Mesenchymal stem cell (in vitro differentiated cells and primary cell): Measurements from ENCODE around the gene ZSCAN1.
A peak's percentile ranks its signal among the peaks of the same experiment; 100 is the strongest.

Experiments used
- DNase-seq: peaks from one replicate; pipeline ENCODE4 v3.0.0-alpha.2; 2013
- H2AFZ ChIP-seq: one replicate; pipeline ENCODE4 v1.6.1; 2013; ENCODE audit warnings: low read depth, mild to moderate bottlenecking, control low read depth, inconsistent platforms, low read length, moderate library complexity
- H2AK5ac ChIP-seq: 2 replicates; pipeline ENCODE4 v1.6.1; 2013; ENCODE audit warnings: low read length, moderate library complexity, mild to moderate bottlenecking, inconsistent platforms; ENCODE audit not compliant: severe bottlenecking
- H2BK120ac ChIP-seq: one replicate; pipeline ENCODE4 v1.6.1; 2013; ENCODE audit warnings: low read depth, mild to moderate bottlenecking, inconsistent platforms, low read length, moderate library complexity
- H2BK12ac ChIP-seq, 2 experiments: one replicate each; pipeline ENCODE4 v1.6.1; 2013; ENCODE audit warnings: inconsistent platforms in 2 of 2, low read length in 2 of 2, mild to moderate bottlenecking in 2 of 2, moderate library complexity in 2 of 2, control low read depth in 1 of 2
- H2BK15ac ChIP-seq: one replicate; pipeline ENCODE4 v1.6.1; 2013; ENCODE audit warnings: mild to moderate bottlenecking, low read depth, inconsistent platforms; ENCODE audit not compliant: poor library complexity, severe bottlenecking
- H2BK5ac ChIP-seq: 2 replicates; pipeline ENCODE4 v1.6.1; 2013; ENCODE audit warnings: low read depth, mild to moderate bottlenecking, low read length, control low read depth, inconsistent platforms; ENCODE audit not compliant: poor library complexity, severe bottlenecking
- H3K14ac ChIP-seq, 2 experiments: one replicate each; pipeline ENCODE4 v1.6.1; 2013; ENCODE audit warnings: inconsistent platforms in 2 of 2, low read length in 2 of 2, control low read depth in 1 of 2, mild to moderate bottlenecking in 1 of 2, moderate library complexity in 1 of 2
- H3K18ac ChIP-seq, 2 experiments: one replicate each; pipeline ENCODE4 v1.6.1; 2013; ENCODE audit warnings: inconsistent platforms in 2 of 2, low read length in 2 of 2, control low read depth in 1 of 2, low read depth in 1 of 2, mild to moderate bottlenecking in 1 of 2
- H3K23ac ChIP-seq, 2 experiments: one replicate each; pipeline ENCODE4 v1.6.1; 2013; ENCODE audit warnings: inconsistent platforms in 2 of 2, low read length in 2 of 2, mild to moderate bottlenecking in 2 of 2, moderate library complexity in 2 of 2, control low read depth in 1 of 2
- H3K27ac ChIP-seq: 2 replicates; pipeline ENCODE4 v1.5.1; 2013; ENCODE audit warnings: mild to moderate bottlenecking, moderate library complexity, low read length, control low read depth, inconsistent platforms; ENCODE audit not compliant: poor library complexity, severe bottlenecking
- H3K27me3 ChIP-seq, 2 experiments: 2 replicates each; pipeline versions ENCODE4 v1.6.1 to v1.7.0; 2013; ENCODE audit warnings: low read length in 2 of 2, mild to moderate bottlenecking in 2 of 2, moderate library complexity in 2 of 2, control low read depth in 1 of 2, inconsistent platforms in 1 of 2; ENCODE audit not compliant: control insufficient read depth in 1 of 2, insufficient read depth in 1 of 2
- H3K36me3 ChIP-seq, 2 experiments: 2 replicates each; pipeline versions ENCODE4 v1.6.1 to v1.7.0; 2013; ENCODE audit warnings: low read length in 2 of 2, control low read depth in 1 of 2, inconsistent platforms in 1 of 2, low read depth in 1 of 2, mild to moderate bottlenecking in 1 of 2; ENCODE audit not compliant: insufficient read depth in 2 of 2, control insufficient read depth in 1 of 2
- H3K4ac ChIP-seq, 2 experiments: one replicate each; pipeline ENCODE4 v1.6.1; 2013; ENCODE audit warnings: inconsistent platforms in 2 of 2, low read length in 2 of 2, mild to moderate bottlenecking in 2 of 2, moderate library complexity in 2 of 2, control low read depth in 1 of 2, low read depth in 1 of 2
- H3K4me1 ChIP-seq: 2 replicates; pipeline ENCODE4 v1.6.1; 2013; ENCODE audit warnings: low read depth, low read length, control low read depth; ENCODE audit not compliant: control insufficient read depth, insufficient read depth
- H3K4me2 ChIP-seq: 2 replicates; pipeline ENCODE4 v1.6.1; 2013; ENCODE audit warnings: low read length, mild to moderate bottlenecking, inconsistent platforms; ENCODE audit not compliant: poor library complexity, severe bottlenecking
- H3K4me3 ChIP-seq, 2 experiments: 2 replicates each; pipeline versions ENCODE4 v1.5.1 to v1.7.0; 2013; ENCODE audit warnings: low read length in 2 of 2, mild to moderate bottlenecking in 2 of 2, control low read depth in 1 of 2, low read depth in 1 of 2; ENCODE audit not compliant: insufficient read depth in 1 of 2
- H3K79me1 ChIP-seq: replicated peaks from 2 replicates; pipeline ENCODE4 v1.6.1; 2013; ENCODE audit warnings: mild to moderate bottlenecking, control low read depth, low read length, inconsistent platforms; ENCODE audit not compliant: poor library complexity, severe bottlenecking
- H3K9ac ChIP-seq: 2 replicates; pipeline ENCODE4 v1.7.0; 2013; ENCODE audit warnings: mild to moderate bottlenecking, low read length, moderate library complexity
- H3K9me3 ChIP-seq: 2 replicates; pipeline ENCODE4 v1.7.0; 2013; ENCODE audit warnings: mild to moderate bottlenecking, low read length; ENCODE audit not compliant: control insufficient read depth
- H4K8ac ChIP-seq: one replicate; pipeline ENCODE4 v1.6.1; 2013; ENCODE audit warnings: inconsistent platforms, mild to moderate bottlenecking, low read length, moderate library complexity
- H4K91ac ChIP-seq: one replicate; pipeline ENCODE4 v1.6.1; 2013; ENCODE audit warnings: mild to moderate bottlenecking, low read length, inconsistent platforms
- WGBS: methylation state at CpG from one replicate; pipeline ENCODE4 v1.1.7; 2013; ENCODE audit warnings: mixed read lengths; 5-methylcytosine and 5-hydroxymethylcytosine counted together

ZSCAN1 gene

GRCh38 chr19:58009301-58009665 lies 24.5 kb upstream of the ZSCAN1 start:
- peak overlapping the region in 1 of 2 experiments; percentile 64 for H3K4me3 ChIP-seq
- WGBS, result 30% methylated on average over 21 of the region's 21 CpGs

DNA sequence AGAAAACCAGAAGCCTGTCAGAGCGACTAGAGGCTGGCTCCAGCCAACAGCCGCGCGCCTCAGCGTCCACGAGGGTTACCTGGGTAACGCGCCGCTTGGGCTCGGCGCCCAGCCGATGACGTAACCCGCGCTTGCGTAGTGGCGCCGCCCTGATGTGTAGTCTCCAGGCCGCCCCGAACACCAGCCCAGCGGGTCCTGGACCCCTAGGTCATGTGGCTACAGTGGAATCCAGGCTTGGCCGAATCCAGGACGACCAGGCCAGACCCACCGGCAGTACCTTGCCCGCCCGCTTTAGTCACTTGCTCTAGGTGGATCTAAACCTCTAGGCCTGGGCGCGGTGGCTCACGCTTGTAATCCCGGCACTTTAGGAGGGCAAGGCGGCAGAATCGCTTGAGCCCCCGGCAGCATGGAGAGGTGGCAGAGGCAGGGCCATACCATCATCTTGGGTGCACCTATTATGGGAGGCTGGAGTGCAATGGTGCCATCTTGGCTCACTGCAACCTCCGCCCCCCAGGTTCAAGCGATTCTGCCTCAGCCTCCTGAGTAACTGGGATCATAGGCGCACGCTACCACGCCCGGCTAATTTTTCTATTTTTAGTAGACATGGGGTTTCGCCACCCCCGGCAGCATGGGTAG lies 24.0 kb upstream of the ZSCAN1 start:
- Histone ChIP-seq H3K4me2 (no peak overlapping the region), H2AFZ (no peak overlapping the region), H3K4ac (no peak overlapping the region), H4K91ac (no peak overlapping the region), H2AK5ac (no peak overlapping the region), H3K18ac (no peak overlapping the region), H2BK120ac (no peak overlapping the region), H2BK12ac (no peak overlapping the region), H2BK5ac (no peak overlapping the region), H3K9me3 (peaks cover 76% of the 10 kb centered on the region), H2BK15ac (no peak overlapping the region), H4K8ac (no peak overlapping the region), H3K9ac (peak overlapping the region; percentile 71), H3K23ac (no peak overlapping the region), H3K4me3 (peak overlapping the region in 1 of 2 experiments; percentile 64), H3K14ac (no peak overlapping the region), H3K27ac (no peak overlapping the region), H3K27me3 (no peaks in the 10 kb centered on the region), H3K36me3 (peaks cover 28 to 40% of the 10 kb centered on the region in 2 experiments), H3K79me1 (peaks cover 10% of the 10 kb centered on the region), H3K4me1 (no peaks in the 10 kb centered on the region)
- DNase-seq, result no peak
- WGBS, result 57% methylated on average over 41 of the region's 41 CpGs

More at GRCh38 chr19:58009301-58009665, 24.5 kb upstream of the ZSCAN1 start:
- DNase-seq, result no peak
- H2BK5ac ChIP-seq, result no peak overlapping the region
- H3K23ac ChIP-seq, result no peak overlapping the region
- no peak overlapping the region for H2BK12ac ChIP-seq
- no peaks in the 10 kb centered on the region for H3K4me1 ChIP-seq
- no peak overlapping the region for H3K18ac ChIP-seq
- no peak overlapping the region for H4K91ac ChIP-seq
- H3K9me3 ChIP-seq, result peaks cover 81% of the 10 kb centered on the region
- H3K4me2 ChIP-seq, result no peak overlapping the region
- H2BK15ac ChIP-seq, result no peak overlapping the region
- no peak overlapping the region for H2AK5ac ChIP-seq
- no peak overlapping the region for H3K4ac ChIP-seq
- H3K79me1 ChIP-seq, result peaks cover 13% of the 10 kb centered on the region
- H2AFZ ChIP-seq, result no peak overlapping the region
- H3K27ac ChIP-seq, result no peak overlapping the region
- H3K14ac ChIP-seq, result no peak overlapping the region
- no peaks in the 10 kb centered on the region for H3K27me3 ChIP-seq
- H3K9ac ChIP-seq, result peak overlapping the region; percentile 36
- no peak overlapping the region for H2BK120ac ChIP-seq
- H4K8ac ChIP-seq, result no peak overlapping the region
- H3K36me3 ChIP-seq, result peaks cover 33 to 43% of the 10 kb centered on the region in 2 experiments

GRCh38 chr19:58010507-58010906 lies 23.3 kb upstream of the ZSCAN1 start:
- WGBS, result 95% methylated on average over 13 of the region's 22 CpGs
- Histone ChIP-seq H3K4ac (no peak overlapping the region), H3K79me1 (peaks cover 8% of the 10 kb centered on the region), H4K8ac (no peak overlapping the region), H2AFZ (no peak overlapping the region), H3K9me3 (peaks cover 68% of the 10 kb centered on the region), H2AK5ac (no peak overlapping the region), H2BK12ac (no peak overlapping the region), H3K36me3 (peaks cover 21 to 39% of the 10 kb centered on the region in 2 experiments), H2BK120ac (no peak overlapping the region), H3K9ac (no peak overlapping the region), H4K91ac (no peak overlapping the region), H3K4me2 (no peak overlapping the region), H3K27me3 (no peaks in the 10 kb centered on the region), H3K23ac (no peak overlapping the region), H3K4me3 (no peak overlapping the region), H3K18ac (no peak overlapping the region), H3K14ac (no peak overlapping the region), H3K4me1 (no peaks in the 10 kb centered on the region), H3K27ac (no peak overlapping the region), H2BK15ac (no peak overlapping the region), H2BK5ac (no peak overlapping the region)
- DNase-seq, result no peak

GRCh38 chr19:58014141-58014540 lies 19.7 kb upstream of the ZSCAN1 start:
- H3K36me3 ChIP-seq, result peaks cover 0 to 22% of the 10 kb centered on the region in 2 experiments
- no peak overlapping the region for H2BK120ac ChIP-seq
- no peak overlapping the region for H3K4me3 ChIP-seq

More at GRCh38 chr19:58014141-58014540, 19.7 kb upstream of the ZSCAN1 start:
- no peaks in the 10 kb centered on the region for H3K4me1 ChIP-seq
- H2BK5ac ChIP-seq, result no peak overlapping the region
- no peak overlapping the region for H4K91ac ChIP-seq
- no peak overlapping the region for H3K27ac ChIP-seq
- no peak overlapping the region for H3K4me2 ChIP-seq
- peaks cover 54% of the 10 kb centered on the region for H3K9me3 ChIP-seq
- no peak overlapping the region for H2BK12ac ChIP-seq
- H3K27me3 ChIP-seq, result no peaks in the 10 kb centered on the region
- H4K8ac ChIP-seq, result no peak overlapping the region
- 65% methylated on average over 5 of the region's 5 CpGs for WGBS
- H3K23ac ChIP-seq, result no peak overlapping the region
- no peak overlapping the region for H3K18ac ChIP-seq
- no peak overlapping the region for H3K14ac ChIP-seq
- no peak overlapping the region for H2AK5ac ChIP-seq
- DNase-seq, result no peak
- peaks cover 4% of the 10 kb centered on the region for H3K79me1 ChIP-seq
- no peak overlapping the region for H3K4ac ChIP-seq
- H2BK15ac ChIP-seq, result no peak overlapping the region
- no peak overlapping the region for H3K9ac ChIP-seq
- no peak overlapping the region for H2AFZ ChIP-seq
